ENCODE results near the gene TTYH1.

- no peak for TF ChIP-seq POLR2AphosphoS5 (IDR thresholded peaks at IDR 0.05; ENCODE audit: low read depth, low read length)
- TF ChIP-seq POLR2A (IDR thresholded peaks at IDR 0.05; ENCODE audit: low read depth, low read length) = no peak
Observed at GRCh38 chr19:54444737-54445136, 29.5 kb downstream of the TTYH1 start.
